SKM-1 treated with dmso at 0.1 percent for 144 hours (cell line): ENCODE results near the gene HIVEP3.

Source experiments
- DNase-seq: peaks from one replicate; lab custom pipeline; 2025; ENCODE audit not compliant: unreplicated experiment; lab: John Stamatoyannopoulos, UW

Gene HIVEP3

DNA sequence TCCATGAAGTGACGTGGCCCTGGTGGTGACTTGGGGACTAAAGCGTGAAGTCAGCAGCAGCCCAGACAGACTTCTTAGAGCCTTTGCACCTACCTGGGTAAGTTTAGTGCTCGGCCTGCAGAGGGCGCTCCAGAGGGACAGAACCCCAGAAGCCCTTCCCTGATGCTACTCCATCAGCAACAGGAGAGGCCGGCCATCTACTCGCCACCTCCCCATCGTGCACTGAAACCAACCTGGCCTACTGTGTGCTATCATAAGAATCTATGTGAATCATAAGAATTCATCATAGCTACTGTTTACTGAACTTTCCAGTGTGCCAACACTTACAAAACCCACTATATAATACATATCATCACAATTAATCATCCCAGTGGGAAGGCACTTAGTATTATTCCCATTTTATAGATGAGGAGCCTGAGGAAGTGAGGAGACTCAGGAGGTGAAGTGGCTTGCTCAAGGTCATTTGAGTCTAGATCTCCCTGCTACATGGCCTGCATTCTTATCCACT is 426.3 kb downstream of the HIVEP3 start:
- peak; percentile 48 for DNase-seq

- DNase-seq: no peak
Measured at GRCh38 chr1:41490911-41491310, 427.8 kb downstream of the HIVEP3 start.

DNA sequence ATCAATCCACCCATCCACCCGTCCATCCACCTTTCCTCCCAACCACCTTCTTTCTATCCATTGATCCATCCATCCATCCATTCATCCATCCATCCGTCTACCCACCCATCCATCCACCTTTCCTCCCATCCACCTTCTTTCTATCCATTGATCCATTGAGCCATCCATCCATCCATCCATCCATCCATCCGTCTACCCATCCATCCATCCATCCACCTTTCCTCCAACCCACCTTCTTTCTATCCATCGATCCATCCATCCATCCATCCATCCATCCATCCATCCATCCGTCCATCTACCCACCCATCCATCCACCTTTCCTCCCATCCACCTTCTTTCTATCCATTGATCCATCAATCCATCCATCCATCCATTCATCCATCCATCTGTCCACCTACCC is 429.2 kb downstream of the HIVEP3 start:
- DNase-seq: no peak

DNA sequence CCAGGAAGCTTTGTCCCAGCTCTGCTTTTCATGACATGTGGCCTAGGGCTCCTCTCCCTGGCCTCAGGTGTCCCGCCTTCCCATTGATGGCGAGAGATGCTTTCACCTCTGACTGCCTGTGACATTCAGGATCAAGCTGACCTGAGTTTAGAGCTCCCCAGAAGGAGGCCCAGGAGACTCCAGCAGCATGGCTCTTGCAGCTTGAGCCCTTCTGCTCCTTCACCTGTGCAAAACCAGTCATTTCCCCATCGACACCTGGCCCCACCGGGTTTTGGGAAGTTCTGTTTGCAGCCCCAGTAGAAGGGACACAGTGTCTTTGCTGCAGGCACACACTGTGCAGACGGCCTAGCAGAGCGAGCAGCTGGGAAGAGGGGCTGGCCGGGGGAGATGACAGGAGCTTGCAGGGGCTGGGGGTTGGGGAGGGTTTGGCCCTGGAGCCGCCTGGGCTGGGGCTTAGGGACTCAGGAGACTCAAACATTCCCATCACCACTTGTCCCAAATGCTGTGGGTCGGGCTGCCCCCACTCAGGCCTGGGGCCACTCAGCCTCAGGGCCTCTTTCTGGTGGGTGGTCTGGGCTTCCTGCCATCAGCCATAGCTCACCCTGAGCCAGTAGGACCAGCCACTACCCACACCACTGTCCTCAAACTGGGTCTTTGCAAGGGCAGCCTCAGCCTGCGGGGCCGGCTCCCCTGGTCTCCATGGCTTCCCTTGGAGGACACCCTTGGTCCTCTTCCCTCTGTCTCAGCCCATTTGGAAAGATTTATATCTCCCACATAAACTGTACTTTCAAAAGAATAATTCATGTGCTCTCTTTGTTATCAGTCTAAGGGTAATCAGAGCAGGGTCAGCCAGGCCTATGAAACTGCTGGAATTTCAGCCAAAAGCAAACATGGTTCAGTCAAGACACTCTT is 430.4 kb downstream of the HIVEP3 start:
- no peak for DNase-seq

- DNase-seq: peak; percentile 80
Measured at GRCh38 chr1:41487126-41488039, 431.3 kb downstream of the HIVEP3 start.

DNA sequence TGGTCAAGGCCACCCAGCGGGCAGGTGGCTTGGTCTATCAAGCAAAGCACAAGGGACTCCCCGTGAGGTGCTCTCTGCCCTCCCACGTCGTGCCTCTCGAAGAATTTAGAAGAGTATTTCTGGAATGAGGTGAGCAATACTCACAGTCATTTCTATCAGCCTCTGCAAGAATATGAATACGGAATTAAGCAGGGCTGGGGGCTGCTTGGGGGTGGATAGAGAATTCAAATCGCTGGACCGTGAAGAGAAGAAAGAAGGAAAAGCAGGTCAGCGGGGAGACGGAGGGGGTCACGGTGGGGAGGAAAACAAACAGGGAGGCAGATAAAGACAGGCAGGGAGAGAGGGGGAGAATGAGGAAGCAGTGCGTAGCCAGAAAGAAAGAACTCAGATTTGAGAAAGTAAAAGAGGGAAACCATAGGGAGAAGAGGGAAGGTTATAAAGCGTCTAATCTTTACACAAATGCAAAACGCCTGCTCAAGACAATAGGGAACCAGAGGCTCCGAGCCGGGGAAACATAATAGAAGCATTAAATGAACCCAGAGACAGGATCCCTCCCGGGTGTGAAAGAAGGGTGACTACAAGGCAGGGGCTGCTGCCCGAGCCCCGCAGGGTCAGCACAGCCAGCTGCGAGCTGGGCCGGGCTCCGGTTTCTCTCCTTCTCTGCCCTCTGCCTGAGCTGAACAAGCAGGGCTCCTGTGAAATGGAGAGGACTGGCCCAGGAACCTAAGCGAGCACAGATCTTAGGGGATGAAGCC is 432.2 kb downstream of the HIVEP3 start:
- DNase-seq: no peak

- DNase-seq: no peak
Measured at GRCh38 chr1:41486053-41486370, 432.7 kb downstream of the HIVEP3 start.

DNA sequence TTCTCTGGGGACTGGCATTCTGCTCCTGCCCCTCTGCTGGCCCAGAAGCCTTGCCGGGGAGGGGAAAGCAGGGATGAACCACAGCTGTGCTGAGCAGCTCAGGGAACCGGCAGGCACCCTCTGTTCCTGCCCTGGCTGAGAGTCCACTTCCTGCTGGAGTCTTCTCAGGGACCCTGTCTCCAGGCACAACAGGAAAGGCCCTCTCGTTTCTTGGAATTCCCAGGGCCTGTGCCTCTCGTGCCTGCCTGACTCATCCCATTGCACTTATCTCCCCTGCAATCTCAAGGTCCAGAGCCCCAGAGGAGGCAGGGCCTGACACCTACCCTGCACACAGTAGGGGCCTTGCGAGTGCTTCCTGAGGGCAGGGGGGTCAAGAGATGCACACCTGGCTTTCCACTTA is 433.1 kb downstream of the HIVEP3 start:
- DNase-seq: no peak

- no peak for DNase-seq
Measured at GRCh38 chr1:41484402-41485241, 434.1 kb downstream of the HIVEP3 start, which contains the start of gene EDN2. Gene EDN2 (minus strand): TSS chr1:41484683. CDS start chr1:41484601, 82 bp downstream.

DNA sequence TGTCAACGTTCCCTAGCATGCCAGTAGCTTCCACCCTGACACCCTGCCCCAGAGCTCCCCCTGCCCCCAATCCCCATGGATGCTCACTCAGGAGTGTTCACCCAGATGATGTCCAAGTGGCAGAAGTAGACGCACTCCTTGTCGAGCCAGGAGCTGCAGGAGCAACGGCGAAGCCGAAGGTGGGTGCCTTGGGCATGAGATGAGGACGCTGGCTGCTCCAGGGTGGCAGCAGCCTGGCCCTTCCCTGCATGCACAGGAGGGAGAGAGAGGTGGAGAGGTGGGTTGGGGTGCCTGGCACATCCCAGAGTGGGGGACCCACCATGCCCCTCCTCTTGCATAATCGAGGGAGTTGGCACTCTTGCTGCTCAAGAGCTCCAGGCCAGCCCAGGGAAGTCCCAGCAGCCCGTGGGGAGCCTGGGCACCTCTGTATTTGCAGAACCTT is 434.7 kb downstream of the HIVEP3 start:
- DNase-seq: no peak

- no peak for DNase-seq
Measured at GRCh38 chr1:41483001-41483850, 435.5 kb downstream of the HIVEP3 start.

DNA sequence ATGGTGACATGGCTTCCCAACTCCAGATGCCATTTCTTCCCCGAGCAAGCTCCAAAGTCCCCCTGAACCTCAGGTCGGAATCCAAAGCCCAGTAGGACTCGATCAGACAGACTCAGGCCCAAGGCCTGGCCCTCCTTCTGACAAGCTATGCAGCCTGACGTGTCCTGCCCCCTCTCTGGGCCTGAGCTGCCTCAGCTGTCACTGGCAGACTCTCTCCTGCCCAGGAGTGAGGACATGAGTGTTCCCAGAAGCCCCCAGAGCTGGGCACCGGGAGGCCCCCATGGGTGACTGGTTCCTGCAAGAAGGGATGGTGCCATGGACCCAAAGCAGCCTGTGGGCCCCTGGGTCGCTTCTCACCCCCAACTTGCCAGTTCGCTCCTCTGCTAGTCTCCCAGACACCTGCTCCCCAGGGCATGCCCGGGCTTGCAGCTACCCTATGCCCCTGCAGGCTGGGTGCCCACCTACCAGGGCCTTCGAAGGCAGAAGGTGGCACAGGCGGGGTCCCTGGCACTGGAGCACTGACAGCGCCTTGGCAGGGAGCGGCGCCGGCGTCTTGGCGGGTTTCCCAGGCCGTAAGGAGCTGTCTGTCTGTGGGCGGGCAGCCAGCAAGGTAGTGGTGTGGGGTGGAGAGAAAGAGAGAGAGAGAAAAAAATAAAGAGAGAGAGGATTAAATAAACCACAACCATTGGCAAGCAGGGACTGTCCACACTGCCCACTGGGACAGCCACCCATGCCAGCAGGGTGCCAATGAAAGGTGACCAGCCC is 436.5 kb downstream of the HIVEP3 start:
- no peak for DNase-seq

- no peak for DNase-seq
Measured at GRCh38 chr1:41481109-41481775, 437.5 kb downstream of the HIVEP3 start.

DNA sequence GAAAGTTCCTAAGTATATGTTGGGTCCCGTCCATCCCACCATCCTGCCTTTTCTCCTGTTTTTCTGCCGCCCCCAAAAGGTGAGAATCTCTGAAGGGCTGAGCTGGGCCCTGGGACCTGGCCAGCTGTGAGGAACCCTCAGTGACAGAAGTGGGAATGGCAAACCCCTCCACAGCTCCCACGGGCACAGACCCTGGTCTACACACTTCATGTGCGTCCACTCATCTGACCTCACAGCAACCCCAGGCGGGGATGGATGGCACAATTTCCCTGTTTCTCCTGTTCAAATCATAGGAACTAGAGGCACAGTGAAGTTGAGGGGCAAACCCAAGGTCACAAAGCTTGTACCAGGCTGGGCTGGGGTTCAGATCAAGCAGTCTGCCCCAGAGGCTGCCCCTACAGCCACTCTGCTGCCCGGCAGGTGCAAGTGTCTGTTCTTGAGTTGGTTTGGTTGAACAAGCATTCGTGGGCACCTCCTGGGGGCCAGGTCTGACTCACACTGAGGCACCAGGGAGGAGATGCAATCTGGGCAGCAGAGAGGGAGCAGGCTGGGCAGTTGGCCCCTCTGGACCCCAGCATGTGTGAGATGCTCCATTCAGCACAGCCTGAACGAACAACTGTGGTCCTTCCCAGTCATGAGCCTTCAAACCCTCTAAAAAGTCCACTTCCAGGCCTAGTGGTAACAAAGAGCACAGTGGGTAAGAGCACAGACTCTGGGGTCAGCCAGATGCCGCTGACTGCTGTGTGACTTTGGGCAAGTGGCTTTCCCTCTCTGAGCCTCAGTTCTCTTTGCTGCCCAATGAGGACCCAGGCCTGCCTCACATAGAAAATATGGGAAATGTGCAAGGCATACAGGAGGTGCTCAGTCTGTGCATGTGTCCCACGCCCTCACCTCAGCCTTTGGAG is 438.3 kb downstream of the HIVEP3 start:
- DNase-seq: no peak

GRCh38 chr1:41479808-41480160 is 438.9 kb downstream of the HIVEP3 start:
- DNase-seq: no peak

- DNase-seq: no peak
Measured at GRCh38 chr1:41479000-41479807, 439.5 kb downstream of the HIVEP3 start.
